Smooth muscle cell (in vitro differentiated cells): ENCODE results near the gene FSD1L. TPM values are rescaled to one million over a fixed set of nuclear protein-coding genes. Genes with fewer than 3 reads are reported as not detected.

Experiments
- DNase-seq: peaks from one replicate; lab custom pipeline; 2025; ENCODE audit not compliant: unreplicated experiment; lab: John Stamatoyannopoulos, UW
- H2AFZ ChIP-seq: fragments of 200-600 bp; sonication (generic); 2 replicates; pipeline ENCODE4 v1.6.0; 2016; ENCODE audit warnings: antibody characterized with exemption, low read depth, mild to moderate bottlenecking
- H3F3A ChIP-seq: fragments of 200-600 bp; sonication (generic); 2 replicates; pipeline ENCODE4 v1.6.0; 2017; ENCODE audit warnings: antibody characterized with exemption, low read depth
- H3K27ac ChIP-seq: fragments of 200-600 bp; sonication (generic); 2 replicates; pipeline ENCODE4 v1.5.1; 2016; ENCODE audit warnings: low read depth, mild to moderate bottlenecking
- H3K27me3 ChIP-seq: fragments of 200-600 bp; sonication (generic); 2 replicates; pipeline ENCODE4 v1.6.1; 2016; ENCODE audit warnings: low read depth, mild to moderate bottlenecking
- H3K36me3 ChIP-seq: fragments of 200-600 bp; sonication (generic); 2 replicates; pipeline ENCODE4 v1.5.1; 2016; ENCODE audit warnings: low read depth
- H3K4me1 ChIP-seq: fragments of 200-600 bp; sonication (generic); 2 replicates; pipeline ENCODE4 v1.5.1; 2016; ENCODE audit warnings: low read depth
- H3K4me2 ChIP-seq: fragments of 200-600 bp; sonication (generic); 2 replicates; pipeline ENCODE4 v1.6.0; 2016; ENCODE audit warnings: mild to moderate bottlenecking
- H3K4me3 ChIP-seq: fragments of 200-600 bp; sonication (generic); 2 replicates; pipeline ENCODE4 v1.5.1; 2016; ENCODE audit warnings: mild to moderate bottlenecking
- H3K79me2 ChIP-seq: fragments of 200-600 bp; sonication (generic); 2 replicates; pipeline ENCODE4 v1.6.0; 2016; ENCODE audit warnings: low read depth, mild to moderate bottlenecking
- H3K9ac ChIP-seq: fragments of 200-600 bp; sonication (generic); 2 replicates; pipeline ENCODE4 v1.6.0; 2016; ENCODE audit warnings: low read depth
- H3K9me3 ChIP-seq: fragments of 200-600 bp; sonication (generic); replicated peaks from 2 replicates; pipeline ENCODE4 v1.5.1; 2016; ENCODE audit warnings: low read depth
- H4K20me1 ChIP-seq: fragments of 200-600 bp; sonication (generic); 2 replicates; pipeline ENCODE4 v1.6.0; 2016; ENCODE audit warnings: low read depth
- WGBS: methylation state at CpG from one replicate; pipeline ENCODE4 v1.1.7; 2016; ENCODE audit warnings: low lambda C conversion rate; 5-methylcytosine and 5-hydroxymethylcytosine counted together
- polyA plus RNA-seq: library from polyadenylated mRNA; unstranded; fragments of >200 nt; fragmentation: Nextera tagmentation; extraction: Ambion mirVana; gene quantifications from 2 replicates; pipeline ENCODE4 v1.2.1, GENCODE V29; 2016
- total RNA-seq: library from RNA; depleted of rRNA; stranded (reverse); fragments of >200 nt; gene quantifications from 2 replicates; pipeline ENCODE4 v1.2.3, GENCODE V29; 2014
- TF ChIP-seq, protein P1 (sequence below): fragments of 200-600 bp; sonication (generic); IDR thresholded peaks from 2 replicates; pipeline ENCODE4 v1.5.1; 2017; ENCODE audit warnings: borderline replicate concordance, mild to moderate bottlenecking, antibody characterized with exemption; ENCODE audit not compliant: insufficient read depth, poor library complexity, severe bottlenecking

The FSD1L gene
- total and polyA plus RNA-seq, 2 experiments from 2014 or later: 1.0 to 7.5 TPM

- no peak for DNase-seq
- Histone ChIP-seq H3K9ac (no peak overlapping the region), H3K36me3 (no peaks in the 10 kb centered on the region), H3K4me3 (no peak overlapping the region), H3K27me3 (no peaks in the 10 kb centered on the region), H3K4me1 (no peaks in the 10 kb centered on the region), H3K4me2 (no peak overlapping the region), H3K79me2 (no peaks in the 10 kb centered on the region), H2AFZ (no peak overlapping the region), H3K9me3 (no peaks in the 10 kb centered on the region), H3F3A (no peaks in the 10 kb centered on the region), H3K27ac (no peak overlapping the region), H4K20me1 (no peaks in the 10 kb centered on the region)
- WGBS: 95% methylated on average over 2 of the region's 2 CpGs
- TF ChIP-seq, protein P1, sequence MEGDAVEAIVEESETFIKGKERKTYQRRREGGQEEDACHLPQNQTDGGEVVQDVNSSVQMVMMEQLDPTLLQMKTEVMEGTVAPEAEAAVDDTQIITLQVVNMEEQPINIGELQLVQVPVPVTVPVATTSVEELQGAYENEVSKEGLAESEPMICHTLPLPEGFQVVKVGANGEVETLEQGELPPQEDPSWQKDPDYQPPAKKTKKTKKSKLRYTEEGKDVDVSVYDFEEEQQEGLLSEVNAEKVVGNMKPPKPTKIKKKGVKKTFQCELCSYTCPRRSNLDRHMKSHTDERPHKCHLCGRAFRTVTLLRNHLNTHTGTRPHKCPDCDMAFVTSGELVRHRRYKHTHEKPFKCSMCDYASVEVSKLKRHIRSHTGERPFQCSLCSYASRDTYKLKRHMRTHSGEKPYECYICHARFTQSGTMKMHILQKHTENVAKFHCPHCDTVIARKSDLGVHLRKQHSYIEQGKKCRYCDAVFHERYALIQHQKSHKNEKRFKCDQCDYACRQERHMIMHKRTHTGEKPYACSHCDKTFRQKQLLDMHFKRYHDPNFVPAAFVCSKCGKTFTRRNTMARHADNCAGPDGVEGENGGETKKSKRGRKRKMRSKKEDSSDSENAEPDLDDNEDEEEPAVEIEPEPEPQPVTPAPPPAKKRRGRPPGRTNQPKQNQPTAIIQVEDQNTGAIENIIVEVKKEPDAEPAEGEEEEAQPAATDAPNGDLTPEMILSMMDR: no peak
These were observed 15.5 kb upstream of the FSD1L start for GRCh38 chr9:105432247-105432842.

- no peak for DNase-seq
- WGBS: 95% methylated on average over 3 of the region's 3 CpGs
- no peaks in the 10 kb centered on the region for H3K36me3 ChIP-seq
- H2AFZ ChIP-seq: no peak overlapping the region
- no peaks in the 10 kb centered on the region for H4K20me1 ChIP-seq
- no peak overlapping the region for H3K27ac ChIP-seq
- no peaks in the 10 kb centered on the region for H3K27me3 ChIP-seq
- TF ChIP-seq, protein P1: no peak
- H3F3A ChIP-seq: peaks cover 4% of the 10 kb centered on the region
- no peaks in the 10 kb centered on the region for H3K79me2 ChIP-seq
- H3K4me3 ChIP-seq: no peak overlapping the region
- H3K9me3 ChIP-seq: no peaks in the 10 kb centered on the region
- H3K4me1 ChIP-seq: peaks cover 8% of the 10 kb centered on the region
- H3K4me2 ChIP-seq: no peak overlapping the region
- H3K9ac ChIP-seq: no peak overlapping the region
These were observed 12.4 kb upstream of the FSD1L start for GRCh38 chr9:105435453-105435852.

GRCh38 chr9:105436783-105437182 lies 11.1 kb upstream of the FSD1L start:
- Histone ChIP-seq H3K4me2 (no peak overlapping the region), H3K27me3 (no peaks in the 10 kb centered on the region), H3K9ac (no peak overlapping the region), H3K4me1 (peaks cover 8% of the 10 kb centered on the region), H3F3A (peaks cover 4% of the 10 kb centered on the region), H4K20me1 (no peaks in the 10 kb centered on the region), H3K36me3 (no peaks in the 10 kb centered on the region), H3K27ac (no peak overlapping the region), H3K9me3 (no peaks in the 10 kb centered on the region), H3K79me2 (no peaks in the 10 kb centered on the region), H3K4me3 (no peak overlapping the region), H2AFZ (no peak overlapping the region)
- TF ChIP-seq, protein P1: no peak
- DNase-seq: no peak
- 85% methylated on average over 4 of the region's 4 CpGs for WGBS

DNA sequence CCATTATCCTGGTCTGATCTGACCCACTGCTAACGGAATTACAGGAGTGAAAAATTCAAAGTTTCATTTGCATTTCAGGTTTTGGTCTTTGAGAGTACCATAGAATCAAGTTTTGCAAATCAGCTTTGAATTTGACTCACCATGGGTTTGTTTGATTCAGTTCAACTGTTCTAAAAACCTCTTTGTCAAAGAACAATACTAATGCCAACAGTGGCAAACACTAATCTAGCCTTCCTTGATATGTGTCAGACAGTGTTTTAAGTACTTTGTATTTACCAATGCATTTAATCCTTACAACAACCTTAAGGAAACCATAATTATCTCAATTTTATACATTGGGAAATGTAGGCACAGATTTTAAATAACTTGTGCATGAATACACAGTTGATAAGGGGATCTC lies 10.1 kb upstream of the FSD1L start:
- no peaks in the 10 kb centered on the region for H3K36me3 ChIP-seq
- WGBS: 69% methylated on average over 1 of the region's 1 CpG
- no peak overlapping the region for H2AFZ ChIP-seq
- DNase-seq: no peak
- peaks cover 4% of the 10 kb centered on the region for H3F3A ChIP-seq
- peak overlapping the region; percentile 67 for H3K4me2 ChIP-seq
- H3K27ac ChIP-seq: peak overlapping the region; percentile 52
- no peaks in the 10 kb centered on the region for H4K20me1 ChIP-seq
- H3K4me1 ChIP-seq: peaks cover 8% of the 10 kb centered on the region
- H3K9me3 ChIP-seq: no peaks in the 10 kb centered on the region
- no peak overlapping the region for H3K9ac ChIP-seq
- TF ChIP-seq, protein P1: no peak
- H3K27me3 ChIP-seq: no peaks in the 10 kb centered on the region
- no peaks in the 10 kb centered on the region for H3K79me2 ChIP-seq
- H3K4me3 ChIP-seq: no peak overlapping the region
